Activated naive CD4-positive, alpha-beta T cell treated with anti-CD3 and anti-CD28 coated beads, Interleukin-2, amount 10 ng/mL, durations not matched to agents 7 days and 5 days (primary cell): ENCODE results near the gene SLC66A3.

ENCODE experiments used
- CTCF ChIA-PET: fragments of 350-600 bp; sonication (Branson Sonifier 250); formaldehyde crosslinking; loops from one replicate; lab custom pipeline; 2021; ENCODE audit warnings: antibody characterized with exemption; lab: Charles Lee
- DNase-seq: peaks from one replicate; pipeline ENCODE4 v3.0.0-alpha.2; 2020
- H3K27ac Mint-ChIP-seq: one replicate; pipeline ENCODE4 v1.8.0; 2021; ENCODE audit warnings: mild to moderate bottlenecking, moderate library complexity, mixed read lengths
- H3K27me3 Mint-ChIP-seq: one replicate; pipeline ENCODE4 v1.8.0; 2021; ENCODE audit warnings: mild to moderate bottlenecking, mixed read lengths
- H3K36me3 Mint-ChIP-seq: one replicate; pipeline ENCODE4 v1.8.0; 2021; ENCODE audit warnings: mixed read lengths
- H3K4me1 Mint-ChIP-seq: one replicate; pipeline ENCODE4 v1.8.0; 2021; ENCODE audit warnings: mixed read lengths
- H3K4me3 Mint-ChIP-seq: one replicate; pipeline ENCODE4 v1.8.0; 2021; ENCODE audit warnings: mild to moderate bottlenecking, moderate library complexity, mixed read lengths
- H3K9me3 Mint-ChIP-seq: one replicate; pipeline ENCODE4 v1.8.0; 2021; ENCODE audit warnings: mixed read lengths

Gene SLC66A3

DNA sequence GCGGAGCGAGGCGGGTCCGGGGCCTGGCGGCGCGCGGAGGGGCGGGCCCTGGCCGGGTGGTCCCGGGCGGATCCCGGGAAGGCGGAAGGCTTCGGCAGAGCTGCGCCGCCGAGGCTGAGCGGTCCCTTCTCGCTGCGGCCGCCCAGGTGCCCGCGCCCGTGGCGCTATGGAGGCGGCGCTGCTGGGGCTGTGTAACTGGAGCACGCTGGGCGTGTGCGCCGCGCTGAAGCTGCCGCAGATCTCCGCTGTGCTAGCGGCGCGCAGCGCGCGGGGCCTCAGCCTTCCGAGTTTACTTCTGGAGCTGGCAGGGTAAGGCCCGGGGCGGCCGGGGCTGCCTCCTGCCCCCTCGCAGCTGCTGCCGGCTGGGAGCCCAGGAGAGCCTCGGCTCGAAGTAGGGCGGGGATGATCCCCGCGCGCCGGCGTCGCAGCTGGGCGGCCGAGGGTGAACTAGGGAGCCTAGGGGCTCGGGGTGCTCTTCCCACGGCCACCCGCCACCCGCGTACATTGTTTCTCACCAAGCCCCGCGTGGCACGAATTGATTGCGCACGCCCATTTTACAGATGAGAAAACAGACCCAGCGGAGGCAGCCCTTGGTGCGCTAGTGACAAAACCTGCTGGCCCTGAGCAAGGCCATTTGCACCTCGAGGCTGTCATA is at the start of gene SLC66A3:
Gene SLC66A3, plus strand, starts transcription at position 87 of the 655 bp plus-strand sequence. Its CDS starts 80 bp downstream, at position 167.
- CTCF ChIA-PET, result interaction anchor here (0.7 to 1.6 kb wide), 3 partner anchors 23 to 427 kb away, joined by 3 to 10 read pairs (median 3); a partner anchor contains a TSS

GRCh38 chr2:11109002-11109401 is 46.3 kb upstream of the SLC66A3 start:
- no peak overlapping the region for H3K27ac Mint-ChIP-seq
- H3K4me1 Mint-ChIP-seq, result peaks cover 29% of the 10 kb centered on the region
- H3K27me3 Mint-ChIP-seq, result peaks cover 10% of the 10 kb centered on the region
- CTCF ChIA-PET, result no interaction called here
- H3K4me3 Mint-ChIP-seq, result no peak overlapping the region
- no peak for DNase-seq
- peaks cover 2% of the 10 kb centered on the region for H3K36me3 Mint-ChIP-seq
- H3K9me3 Mint-ChIP-seq, result peaks cover 17% of the 10 kb centered on the region

More for the DNA sequence above, at the start of gene SLC66A3:
- DNase-seq, result peak; percentile 87
- Mint-ChIP-seq H3K27ac (peak within 1 kb of the TSS; percentile 92), H3K27me3 (peaks cover 29% of the 10 kb centered on the region), H3K4me3 (peak within 1 kb of the TSS; percentile 78), H3K36me3 (peaks cover 2% of the 10 kb centered on the region), H3K4me1 (peaks cover 27% of the 10 kb centered on the region), H3K9me3 (no peaks in the 10 kb centered on the region)

- CTCF ChIA-PET, result no interaction called here
- no peak for DNase-seq
- Mint-ChIP-seq H3K27me3 (peaks cover 18% of the 10 kb centered on the region), H3K27ac (peak overlapping the region; percentile 9), H3K4me1 (peaks cover 3% of the 10 kb centered on the region), H3K9me3 (peaks cover 20% of the 10 kb centered on the region), H3K4me3 (no peak overlapping the region), H3K36me3 (peaks cover 1% of the 10 kb centered on the region)
Measured at GRCh38 chr2:11112870-11113428, 42.3 kb upstream of the SLC66A3 start.

DNA sequence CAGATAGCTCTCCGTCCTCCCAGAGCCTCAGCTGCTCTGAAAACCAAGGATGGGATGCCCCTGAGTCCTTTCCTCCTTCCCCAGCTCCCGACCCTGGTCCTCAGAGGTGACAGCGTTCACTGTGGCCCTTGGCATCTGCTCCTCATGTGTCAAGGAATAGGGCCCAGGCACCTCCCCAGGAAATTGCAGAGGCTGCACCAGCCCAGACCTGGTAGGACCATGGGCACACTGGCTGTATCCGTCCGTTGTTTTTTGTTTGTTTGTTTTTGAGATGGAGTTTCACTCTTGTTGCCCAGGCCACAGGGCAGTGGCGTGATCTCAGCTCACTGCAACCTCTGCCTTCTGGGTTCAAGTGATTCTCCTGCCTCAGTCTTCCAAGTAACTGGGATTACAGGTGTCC is 37.5 kb upstream of the SLC66A3 start:
- H3K36me3 Mint-ChIP-seq, result peaks cover 1% of the 10 kb centered on the region
- CTCF ChIA-PET, result interaction anchor here (1.3 to 11.4 kb wide), 3 partner anchors 12 to 284 kb away, joined by 5 to 137 read pairs (median 5); a partner anchor contains a TSS
- no peak for DNase-seq
- H3K27ac Mint-ChIP-seq, result no peak overlapping the region
- H3K9me3 Mint-ChIP-seq, result peaks cover 9% of the 10 kb centered on the region
- H3K27me3 Mint-ChIP-seq, result peaks cover 26% of the 10 kb centered on the region
- peaks cover 4% of the 10 kb centered on the region for H3K4me1 Mint-ChIP-seq
- H3K4me3 Mint-ChIP-seq, result no peak overlapping the region

DNA sequence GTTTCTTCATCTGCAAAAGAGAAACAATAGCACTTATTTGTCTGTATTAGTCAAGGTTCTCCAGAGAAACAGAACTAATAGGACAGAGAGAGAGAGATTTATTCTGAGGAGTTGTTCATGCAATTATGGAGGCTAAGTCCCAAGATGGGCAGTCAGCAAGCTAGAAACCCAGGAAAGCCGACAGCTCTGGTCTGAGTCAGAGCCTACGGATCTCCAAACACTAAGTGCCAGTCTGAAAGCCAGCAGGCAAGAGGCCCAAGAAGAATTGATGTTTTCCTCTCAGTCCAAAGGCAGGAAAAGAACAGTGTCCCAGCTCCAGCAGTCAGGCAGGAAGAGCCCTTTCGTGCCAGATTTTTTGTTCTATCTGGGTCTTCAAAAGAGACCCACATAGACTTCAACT is 36.5 kb upstream of the SLC66A3 start:
- H3K4me1 Mint-ChIP-seq, result peaks cover 4% of the 10 kb centered on the region
- CTCF ChIA-PET, result interaction anchor here (1.2 to 11.4 kb wide), 3 partner anchors 14 to 285 kb away, joined by 3 to 137 read pairs (median 5); a partner anchor contains a TSS
- H3K4me3 Mint-ChIP-seq, result no peak overlapping the region
- no peak overlapping the region for H3K27ac Mint-ChIP-seq
- peaks cover 4% of the 10 kb centered on the region for H3K9me3 Mint-ChIP-seq
- peaks cover 26% of the 10 kb centered on the region for H3K27me3 Mint-ChIP-seq
- DNase-seq, result no peak
- H3K36me3 Mint-ChIP-seq, result peaks cover 1% of the 10 kb centered on the region

DNA sequence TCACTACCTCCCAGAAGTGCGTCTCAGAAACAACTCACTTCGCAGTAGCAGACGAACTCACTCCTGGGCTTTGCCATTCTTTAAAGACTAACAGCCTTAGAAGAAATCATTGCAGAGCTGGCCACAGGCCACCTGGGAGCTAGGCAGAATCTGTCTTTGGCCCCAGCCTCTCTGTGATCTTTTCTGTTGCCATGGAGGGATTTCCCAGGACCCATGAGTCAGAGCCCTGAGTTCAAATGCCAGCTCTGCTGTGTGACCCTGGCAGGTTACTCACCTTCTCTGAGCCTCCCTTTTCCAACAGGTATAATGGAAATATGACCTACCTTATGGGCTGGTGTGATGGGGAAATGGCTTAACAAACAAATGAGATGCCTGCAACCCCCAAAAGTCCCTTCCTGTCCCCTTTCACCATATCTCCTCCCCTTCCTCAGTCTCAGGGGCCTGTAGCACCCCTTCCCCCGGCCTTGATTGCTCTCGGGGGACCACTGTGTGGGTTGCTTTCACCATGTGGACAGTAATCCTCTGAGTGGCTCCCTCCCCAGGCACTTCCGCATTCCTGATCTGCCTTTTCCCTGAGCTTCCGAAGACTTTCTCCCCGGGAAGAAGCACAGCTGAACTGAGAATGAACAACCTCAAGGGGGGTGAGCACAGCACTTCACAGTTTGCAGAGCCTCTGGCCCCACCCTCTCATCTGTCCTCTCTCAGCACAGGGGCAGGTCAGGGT is 34.0 kb upstream of the SLC66A3 start:
- CTCF ChIA-PET, result interaction anchor here (11.4 kb wide), 1 partner anchor 287 kb away, joined by 137 read pairs; no protein-coding TSS in a partner anchor
- Mint-ChIP-seq H3K36me3 (no peaks in the 10 kb centered on the region), H3K27ac (no peak overlapping the region), H3K27me3 (peaks cover 37% of the 10 kb centered on the region), H3K4me1 (peaks cover 6% of the 10 kb centered on the region), H3K9me3 (no peaks in the 10 kb centered on the region), H3K4me3 (no peak overlapping the region)
- DNase-seq, result no peak

- CTCF ChIA-PET, result interaction anchor here (1.4 to 11.4 kb wide), 2 partner anchors 23 to 288 kb away, joined by 4 to 137 read pairs; no protein-coding TSS in a partner anchor
- H3K27ac Mint-ChIP-seq, result no peak overlapping the region
- H3K4me3 Mint-ChIP-seq, result no peak overlapping the region
- peaks cover 6% of the 10 kb centered on the region for H3K4me1 Mint-ChIP-seq
- H3K36me3 Mint-ChIP-seq, result no peaks in the 10 kb centered on the region
- no peaks in the 10 kb centered on the region for H3K9me3 Mint-ChIP-seq
- DNase-seq, result no peak
- peaks cover 41% of the 10 kb centered on the region for H3K27me3 Mint-ChIP-seq
Measured at GRCh38 chr2:11121823-11122155, 33.5 kb upstream of the SLC66A3 start.

DNA sequence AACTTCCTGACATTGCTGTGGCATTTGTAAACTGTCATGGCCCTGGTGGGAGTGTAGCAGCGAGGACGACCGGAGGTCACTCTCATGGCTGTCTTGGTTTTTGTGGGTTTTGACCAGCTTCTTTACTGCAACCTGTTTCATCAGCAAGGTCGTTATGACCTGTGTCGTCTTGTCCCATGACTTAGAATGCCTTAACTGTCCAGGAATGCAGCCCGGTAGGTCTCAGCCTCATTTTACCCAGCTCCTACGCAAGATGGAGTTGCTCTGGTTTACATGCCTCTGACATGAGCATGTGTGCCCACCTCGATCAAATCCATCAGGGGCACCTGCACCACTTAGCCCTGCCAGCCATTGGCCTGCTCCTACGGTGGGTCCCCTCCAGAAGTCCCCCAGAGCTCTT is 32.9 kb upstream of the SLC66A3 start:
- H3K27ac Mint-ChIP-seq, result no peak overlapping the region
- peaks cover 6% of the 10 kb centered on the region for H3K4me1 Mint-ChIP-seq
- H3K27me3 Mint-ChIP-seq, result peaks cover 43% of the 10 kb centered on the region
- H3K9me3 Mint-ChIP-seq, result no peaks in the 10 kb centered on the region
- H3K4me3 Mint-ChIP-seq, result no peak overlapping the region
- no peak for DNase-seq
- H3K36me3 Mint-ChIP-seq, result no peaks in the 10 kb centered on the region
- CTCF ChIA-PET, result interaction anchor here (1.4 to 11.4 kb wide), 2 partner anchors 23 to 288 kb away, joined by 4 to 137 read pairs; no protein-coding TSS in a partner anchor

DNA sequence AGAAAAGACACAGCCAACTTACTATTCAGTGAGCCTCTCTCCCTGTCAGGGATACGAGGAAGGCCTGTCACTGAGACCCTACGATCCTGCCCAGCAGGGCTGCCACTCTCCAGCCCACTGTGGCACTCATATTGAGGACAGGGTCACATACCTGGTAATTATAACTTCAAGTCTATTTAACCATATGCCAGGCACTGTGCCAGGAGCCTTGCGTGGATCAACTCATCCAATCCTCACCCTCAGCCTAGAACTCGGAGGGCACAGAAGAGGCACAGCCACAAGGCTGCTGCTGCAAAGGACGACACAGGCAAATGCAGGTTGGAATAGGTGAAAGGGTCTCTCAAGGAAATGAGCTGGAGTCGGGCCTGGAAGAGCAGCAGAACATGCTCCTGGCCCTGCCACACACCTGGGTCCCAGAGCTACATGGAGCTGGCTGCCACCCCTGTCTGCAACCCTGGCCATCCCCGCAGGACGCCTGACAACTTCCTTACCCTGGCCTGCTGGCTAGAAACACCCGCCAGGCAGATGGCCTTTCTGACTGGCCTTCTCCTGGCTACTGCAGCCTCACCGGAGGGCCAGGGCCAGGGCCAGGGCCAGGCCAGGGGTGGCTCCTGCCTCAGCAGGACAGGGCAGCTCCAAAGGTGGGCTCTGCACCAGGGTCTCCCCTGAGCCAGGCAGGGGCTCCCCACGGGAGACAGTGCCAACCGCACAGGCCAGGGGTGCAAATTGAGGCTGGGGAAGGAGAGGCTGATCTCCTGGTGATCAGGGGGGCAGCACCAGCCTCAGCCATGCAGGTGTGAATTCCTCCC is 32.1 kb upstream of the SLC66A3 start:
- peaks cover 12% of the 10 kb centered on the region for H3K4me1 Mint-ChIP-seq
- H3K9me3 Mint-ChIP-seq, result no peaks in the 10 kb centered on the region
- CTCF ChIA-PET, result interaction anchor here (0.7 to 11.4 kb wide), 8 partner anchors 8 to 289 kb away, joined by 3 to 137 read pairs (median 4); a partner anchor contains a TSS
- peaks cover 39% of the 10 kb centered on the region for H3K27me3 Mint-ChIP-seq
- H3K27ac Mint-ChIP-seq, result no peak overlapping the region
- H3K36me3 Mint-ChIP-seq, result no peaks in the 10 kb centered on the region
- H3K4me3 Mint-ChIP-seq, result no peak overlapping the region
- DNase-seq, result no peak

DNA sequence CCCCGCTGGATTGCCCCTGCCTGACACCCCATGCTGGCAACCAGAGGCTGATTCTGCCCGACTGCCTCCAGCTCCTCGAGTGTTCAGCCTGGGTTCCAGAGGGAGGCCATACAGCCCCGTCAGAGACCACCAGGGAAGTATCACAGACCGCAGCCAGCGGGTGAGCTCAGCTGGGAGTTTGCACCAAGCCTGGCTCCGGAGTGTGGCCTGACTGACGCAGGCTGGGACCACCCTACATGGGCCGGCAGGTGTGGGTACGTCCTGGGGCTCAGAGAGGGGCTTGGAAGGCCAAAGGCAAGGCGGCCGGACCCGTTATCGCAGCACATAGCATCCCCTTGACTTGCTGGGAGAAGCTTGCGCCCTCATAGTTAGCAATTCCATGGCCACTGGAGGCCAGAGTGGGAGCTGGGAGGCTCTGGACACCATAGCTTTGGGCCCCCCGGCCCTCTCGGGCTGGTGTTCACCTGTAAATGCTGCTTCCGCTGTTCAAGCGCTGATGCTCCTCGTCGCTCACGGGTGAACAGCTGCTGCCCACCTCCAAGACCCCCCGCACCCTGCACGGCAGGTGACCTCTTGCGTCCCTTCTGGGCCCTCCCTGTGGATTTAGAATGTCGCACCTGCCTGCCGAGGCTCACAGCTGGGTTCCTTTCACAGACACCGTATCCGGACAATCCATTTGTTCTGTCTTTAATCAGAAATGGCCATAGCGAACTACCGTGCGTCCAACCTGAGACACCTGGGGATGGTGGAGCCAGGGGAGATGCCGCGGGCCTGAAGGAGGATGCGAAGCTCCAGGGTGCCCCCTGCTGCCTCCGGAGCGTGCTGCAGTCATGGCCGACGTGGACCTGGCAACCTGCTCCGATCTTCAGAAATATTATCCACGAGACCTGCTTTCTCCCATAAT is 31.2 kb upstream of the SLC66A3 start:
- Mint-ChIP-seq H3K9me3 (no peaks in the 10 kb centered on the region), H3K36me3 (no peaks in the 10 kb centered on the region), H3K27me3 (peaks cover 44% of the 10 kb centered on the region), H3K27ac (no peak overlapping the region), H3K4me1 (peaks cover 16% of the 10 kb centered on the region), H3K4me3 (no peak overlapping the region)
- CTCF ChIA-PET, result interaction anchor here (0.6 to 11.4 kb wide), 15 partner anchors 9 to 459 kb away, joined by 3 to 137 read pairs (median 3); a partner anchor contains a TSS
- peak; percentile 80 for DNase-seq

GRCh38 chr2:11124760-11125068 is 30.6 kb upstream of the SLC66A3 start:
- Mint-ChIP-seq H3K4me1 (peaks cover 19% of the 10 kb centered on the region), H3K9me3 (no peaks in the 10 kb centered on the region), H3K27me3 (peaks cover 44% of the 10 kb centered on the region), H3K4me3 (no peak overlapping the region), H3K27ac (no peak overlapping the region), H3K36me3 (no peaks in the 10 kb centered on the region)
- no peak for DNase-seq
- CTCF ChIA-PET, result interaction anchor here (0.6 to 11.4 kb wide), 14 partner anchors 8 to 459 kb away, joined by 3 to 137 read pairs (median 3); a partner anchor contains a TSS

DNA sequence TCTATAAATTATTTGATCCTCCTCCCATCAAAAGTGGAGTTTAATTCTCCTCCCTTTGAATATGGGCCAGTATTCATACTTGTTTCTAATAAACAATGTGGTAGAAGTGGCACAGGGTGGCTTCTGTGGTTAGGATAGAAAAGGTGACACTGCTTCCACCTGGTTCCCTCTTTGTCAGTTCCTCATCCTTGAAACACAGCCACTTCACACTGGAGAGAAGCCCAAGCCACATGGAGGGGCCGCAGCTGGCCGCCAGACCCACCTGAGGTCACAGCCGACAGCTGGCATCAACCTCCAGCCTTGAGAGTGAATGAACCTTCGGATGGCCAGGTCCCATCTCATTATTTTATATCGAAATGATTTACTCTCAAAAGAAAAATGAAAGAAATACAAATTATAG is 27.5 kb upstream of the SLC66A3 start:
- peaks cover 49% of the 10 kb centered on the region for H3K27me3 Mint-ChIP-seq
- no peak overlapping the region for H3K27ac Mint-ChIP-seq
- no peak for DNase-seq
- H3K9me3 Mint-ChIP-seq, result no peaks in the 10 kb centered on the region
- no peak overlapping the region for H3K4me3 Mint-ChIP-seq
- H3K36me3 Mint-ChIP-seq, result no peaks in the 10 kb centered on the region
- H3K4me1 Mint-ChIP-seq, result peaks cover 42% of the 10 kb centered on the region
- CTCF ChIA-PET, result no interaction called here
